GM18505 (cell line): Measurements from ENCODE around the gene NTNG1.

Experiments
- ATAC-seq: cut with Tn5 transposase; IDR thresholded peaks from one replicate; pipeline ENCODE4 v1.9.1; 2021; ENCODE audit not compliant: unreplicated experiment
- POLR2A ChIP-seq: IDR thresholded peaks from 4 replicates; pipeline ENCODE4 v1.6.1; 2011; ENCODE audit warnings: borderline replicate concordance; ENCODE audit not compliant: insufficient read depth, insufficient read length; ENCODE audit errors: extremely low read depth

Gene NTNG1

GRCh38 chr1:107132780-107133179 is 8.1 kb upstream of the NTNG1 start:
- no peak for TF ChIP-seq POLR2A
- peak; percentile 49 for ATAC-seq

GRCh38 chr1:107135463-107135862 is 5.4 kb upstream of the NTNG1 start:
- no peak for ATAC-seq
- TF ChIP-seq POLR2A, result no peak

- no peak for ATAC-seq
- TF ChIP-seq POLR2A, result no peak
Measured at GRCh38 chr1:107138166-107138565, 2.7 kb upstream of the NTNG1 start.

DNA sequence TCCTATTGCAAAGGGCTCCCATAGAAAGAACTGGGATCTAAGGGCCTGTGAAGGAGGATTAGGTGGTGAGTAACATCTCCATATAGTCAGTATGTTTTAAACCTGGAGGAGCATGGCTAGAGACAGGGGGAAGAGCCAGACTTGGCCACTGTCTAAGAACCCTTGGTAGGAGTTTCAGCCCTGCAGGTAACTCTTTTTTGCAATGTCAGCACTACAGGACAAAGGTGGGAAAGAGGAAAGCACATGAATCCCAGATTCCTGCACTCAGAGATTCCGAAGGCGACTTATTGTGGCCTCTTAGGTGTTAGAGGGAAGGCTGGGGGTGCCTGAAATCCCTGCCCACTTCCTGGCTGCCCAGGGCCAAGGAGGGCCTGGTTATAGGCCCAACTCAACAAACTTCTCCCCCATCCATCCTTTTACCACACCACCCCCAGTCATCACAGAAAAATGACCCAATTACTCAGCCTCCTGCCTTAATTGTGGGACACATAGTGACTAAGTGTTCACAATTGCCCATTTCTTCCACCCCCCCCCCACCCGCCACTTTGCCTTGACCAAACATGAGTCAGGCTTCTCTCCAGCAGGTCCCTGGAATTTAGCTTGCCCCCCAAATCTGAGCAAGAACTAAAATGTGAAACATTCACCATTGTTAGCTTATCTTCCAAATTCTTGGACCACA is 1.9 kb upstream of the NTNG1 start:
- TF ChIP-seq POLR2A, result no peak
- no peak for ATAC-seq

DNA sequence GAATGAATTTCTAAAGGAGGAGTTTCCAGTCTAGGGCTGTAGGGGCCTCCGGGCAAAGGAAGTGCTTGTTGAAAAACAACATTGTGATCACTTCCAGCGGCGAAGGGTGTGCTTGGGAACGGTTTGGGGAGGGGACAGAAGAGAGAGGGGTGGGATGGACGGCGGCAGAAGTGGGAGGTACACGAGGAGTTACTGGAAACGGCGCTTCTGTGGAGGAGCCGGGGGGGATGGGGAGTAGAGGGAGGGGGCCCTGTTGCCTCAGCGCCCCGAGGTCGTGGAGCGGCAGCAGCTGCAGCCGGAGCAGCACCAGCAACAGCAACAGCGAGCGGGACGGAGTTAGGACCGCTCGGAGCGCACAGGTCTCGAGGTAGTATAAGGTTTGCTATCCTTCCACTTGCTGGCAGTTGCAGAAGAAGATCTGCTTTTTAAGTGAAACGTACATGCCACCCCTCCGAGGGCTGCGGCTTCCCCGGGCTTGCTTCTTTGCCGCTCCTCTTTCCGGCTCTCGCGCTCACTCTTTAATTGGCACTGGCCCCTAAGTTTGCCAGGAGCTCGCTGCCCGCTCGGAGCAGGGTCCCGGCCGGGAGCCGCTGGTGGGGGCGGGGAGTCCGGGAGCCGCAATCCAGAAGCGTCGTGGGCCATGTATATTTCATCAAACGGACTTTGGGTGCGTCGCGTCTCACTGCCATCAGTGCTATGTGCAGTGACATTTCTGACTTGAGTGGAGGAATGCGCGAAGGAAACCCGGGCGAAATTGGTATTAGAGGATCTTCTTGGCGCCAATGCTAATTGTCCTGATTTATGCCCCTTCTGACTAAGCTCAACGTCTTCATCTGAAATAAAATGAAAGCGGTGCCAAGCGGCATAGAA is 771 bp upstream of the NTNG1 start:
- no peak for TF ChIP-seq POLR2A
- peak; percentile 52 for ATAC-seq

- peak; percentile 57 for ATAC-seq
- no peak for TF ChIP-seq POLR2A
Measured at GRCh38 chr1:107141491-107142126, 770 bp downstream of the NTNG1 start.

- ATAC-seq, result no peak
- no peak for TF ChIP-seq POLR2A
Measured at GRCh38 chr1:107142140-107142542, 1.3 kb downstream of the NTNG1 start.

- no peak for TF ChIP-seq POLR2A
- no peak for ATAC-seq
Measured at GRCh38 chr1:107142666-107143065, 1.8 kb downstream of the NTNG1 start.

GRCh38 chr1:107145637-107146036 is 4.8 kb downstream of the NTNG1 start:
- ATAC-seq, result no peak
- TF ChIP-seq POLR2A, result no peak

- ATAC-seq, result no peak
- no peak for TF ChIP-seq POLR2A
Measured at GRCh38 chr1:107147843-107148242, 7.0 kb downstream of the NTNG1 start.

- TF ChIP-seq POLR2A, result no peak
- no peak for ATAC-seq
Measured at GRCh38 chr1:107149946-107150345, 9.1 kb downstream of the NTNG1 start.

GRCh38 chr1:107151295-107151694 is 10.5 kb downstream of the NTNG1 start:
- no peak for ATAC-seq
- no peak for TF ChIP-seq POLR2A

DNA sequence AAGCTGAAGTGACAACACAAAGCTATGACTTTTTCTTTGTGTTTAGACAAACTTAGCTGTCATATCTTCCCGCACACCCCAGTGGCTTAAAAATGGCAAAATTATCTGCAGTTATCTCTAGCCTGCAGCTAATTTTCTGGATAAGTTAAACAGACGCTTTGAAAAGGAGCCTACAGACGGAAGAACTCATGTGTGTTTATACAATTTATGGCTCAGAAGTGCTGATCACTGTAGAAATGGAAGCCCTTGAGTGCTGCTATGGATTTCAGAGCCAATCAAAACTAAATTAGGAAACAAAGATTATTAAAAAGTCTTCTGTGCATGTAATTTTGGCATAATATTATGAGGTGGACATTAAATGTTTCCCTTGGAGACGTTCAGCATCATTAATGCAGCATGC is 11.6 kb downstream of the NTNG1 start:
- no peak for TF ChIP-seq POLR2A
- no peak for ATAC-seq
